Measurements from ENCODE around the gene ERC2.

- TF ChIP-seq CTCF (IDR thresholded peaks at IDR 0.05): no peak
- TF ChIP-seq POLR2A (IDR thresholded peaks at IDR 0.05): no peak
Observed at GRCh38 chr3:55716611-55717225, 751.5 kb downstream of the ERC2 start.

All from upper lobe of left lung (tissue), 4 donors.